SK-N-SH (cell line): ENCODE results near the gene KIF18A. TPM values are rescaled to one million over a fixed set of nuclear protein-coding genes. Genes with fewer than 3 reads are reported as not detected.

Experiments used
- CTCF ChIA-PET: fragments of 300-600, 350-600 bp; formaldehyde crosslinking; extraction: SDS; loops from one replicate; lab custom pipeline; 2021; lab: Yijun Ruan, JAX
- POLR2A ChIA-PET: fragments of 350-600 bp; sonication (Branson Sonifier 250); formaldehyde crosslinking; extraction: SDS; loops from one replicate; lab custom pipeline; 2020; ENCODE audit warnings: antibody characterized with exemption, inconsistent platforms; lab: Yijun Ruan, JAX
- DNase-seq: peaks from one replicate; pipeline ENCODE4 v3.0.0; 2012
- H2AFZ ChIP-seq: fragments of 200-600 bp; sonication (generic); 2 replicates; pipeline ENCODE4 v1.8.1; 2016; ENCODE audit warnings: antibody characterized with exemption, mild to moderate bottlenecking, low read depth
- H3F3A ChIP-seq: fragments of 200-600 bp; sonication (generic); replicated peaks from 2 replicates; pipeline ENCODE3; 2016; ENCODE audit warnings: antibody characterized with exemption, mild to moderate bottlenecking; ENCODE audit not compliant: insufficient read depth
- H3K27ac ChIP-seq, 2 experiments: fragments of 200-500 bp in 1 of 2; fragments of 200-600 bp in 1 of 2; sonication (Bioruptor generic) in 1 of 2; sonication (generic), shearing (Covaris generic) in 1 of 2; 2 replicates each; pipeline versions ENCODE4 v1.5.1 to v1.6.1; 2014 to 2016; ENCODE audit warnings: low read depth in 2 of 2, inconsistent platforms in 1 of 2, low read length in 1 of 2, mild to moderate bottlenecking in 1 of 2, mixed read lengths in 1 of 2
- H3K27me3 ChIP-seq: fragments of 200-600 bp; sonication (generic), shearing (Covaris generic); 2 replicates; pipeline ENCODE4 v1.6.1; 2016; ENCODE audit warnings: mixed run types; ENCODE audit not compliant: insufficient read depth
- H3K36me3 ChIP-seq, 2 experiments: fragments of 200-500 bp in 1 of 2; fragments of 200-600 bp in 1 of 2; sonication (Bioruptor generic) in 1 of 2; sonication (generic) in 1 of 2; replicated peaks in 1 of 2; 2 replicates each; pipeline versions ENCODE3 to v1.5.1; 2014 to 2016; ENCODE audit warnings: low read length in 1 of 2, mild to moderate bottlenecking in 1 of 2; ENCODE audit not compliant: insufficient read depth in 2 of 2, control insufficient read depth in 1 of 2
- H3K4me1 ChIP-seq, 2 experiments: fragments of 200-500 bp in 1 of 2; fragments of 200-600 bp in 1 of 2; sonication (Bioruptor generic) in 1 of 2; sonication (generic), shearing (Covaris generic) in 1 of 2; 2 replicates each; pipeline versions ENCODE4 v1.5.1 to v1.6.1; 2014 to 2016; ENCODE audit warnings: low read depth in 1 of 2, low read length in 1 of 2, mixed run types in 1 of 2; ENCODE audit not compliant: insufficient read depth in 2 of 2, control insufficient read depth in 1 of 2
- H3K4me2 ChIP-seq: fragments of 200-600 bp; sonication (generic), shearing (Covaris generic); 2 replicates; pipeline ENCODE4 v1.6.1; 2017; ENCODE audit warnings: mixed run types
- H3K4me3 ChIP-seq, 2 experiments: fragments of 200-500 bp in 1 of 2; fragments of 200-600 bp in 1 of 2; sonication (Bioruptor generic) in 1 of 2; sonication (generic), shearing (Covaris generic) in 1 of 2; 2 replicates each; pipeline versions ENCODE4 v1.5.1 to v1.8.1; 2014 to 2016; ENCODE audit warnings: low read depth in 2 of 2, inconsistent platforms in 1 of 2, low read length in 1 of 2, mild to moderate bottlenecking in 1 of 2, mixed read lengths in 1 of 2, moderate library complexity in 1 of 2
- H3K79me2 ChIP-seq: fragments of 200-600 bp; sonication (generic); 2 replicates; pipeline ENCODE4 v1.8.1; 2017; ENCODE audit warnings: mild to moderate bottlenecking; ENCODE audit not compliant: insufficient read depth
- H3K9ac ChIP-seq: fragments of 200-600 bp; sonication (generic); 2 replicates; pipeline ENCODE4 v1.6.1; 2017; ENCODE audit warnings: mixed run types
- H3K9me2 ChIP-seq: fragments of 200-600 bp; sonication (generic); 2 replicates; pipeline ENCODE4 v1.6.1; 2017; ENCODE audit warnings: mixed run types
- H3K9me3 ChIP-seq: fragments of 200-600 bp; sonication (generic); 2 replicates; pipeline ENCODE4 v1.6.1; 2017; ENCODE audit warnings: mixed run types, mild to moderate bottlenecking, moderate library complexity
- H4K20me1 ChIP-seq: fragments of 200-600 bp; sonication (generic); 2 replicates; pipeline ENCODE4 v1.6.1; 2017; ENCODE audit warnings: mild to moderate bottlenecking, mixed run types; ENCODE audit not compliant: insufficient read depth
- CTCF ChIP-seq: fragments of 200-600 bp; sonication (generic); IDR thresholded peaks from 2 replicates; pipeline ENCODE4 v1.6.1; 2017; ENCODE audit warnings: antibody characterized with exemption, mild to moderate bottlenecking, moderate library complexity
- ELF1 ChIP-seq: IDR thresholded peaks from 2 replicates; pipeline ENCODE4 v1.4.0; 2012
- FOSL2 ChIP-seq: IDR thresholded peaks from 2 replicates; pipeline ENCODE4 v1.4.0; 2012; ENCODE audit warnings: low read depth, mild to moderate bottlenecking, moderate library complexity, borderline replicate concordance
- GATA2 ChIP-seq: sonication (generic); formaldehyde crosslinking; IDR thresholded peaks from 2 replicates; pipeline ENCODE4 v1.5.0; 2020; ENCODE audit warnings: mild to moderate bottlenecking, missing genetic modification reagents
- IRF3 ChIP-seq: fragments of 150-350 bp; IDR thresholded peaks from 2 replicates; pipeline ENCODE4 v1.6.1; 2016; ENCODE audit warnings: mild to moderate bottlenecking, low read depth, low read length
- JUND ChIP-seq: IDR thresholded peaks from 2 replicates; pipeline ENCODE4 v1.4.0; 2012
- MAX ChIP-seq: IDR thresholded peaks from 2 replicates; pipeline ENCODE4 v1.4.0; 2012; ENCODE audit warnings: low read depth
- MXI1 ChIP-seq: IDR thresholded peaks from 2 replicates; pipeline ENCODE4 v1.6.1; 2012; ENCODE audit warnings: mild to moderate bottlenecking, low read depth, low read length, improper control_type of control experiment
- NFIC ChIP-seq: IDR thresholded peaks from 2 replicates; pipeline ENCODE4 v1.4.0; 2012; ENCODE audit warnings: borderline replicate concordance
- POLR2AphosphoS5 ChIP-seq: IDR thresholded peaks from 2 replicates; pipeline ENCODE4 v1.6.1; 2012; ENCODE audit warnings: low read depth, low read length
- RAD21 ChIP-seq: IDR thresholded peaks from 2 replicates; pipeline ENCODE4 v1.6.1; 2012; ENCODE audit warnings: mild to moderate bottlenecking, low read length
- REST ChIP-seq: IDR thresholded peaks from 2 replicates; pipeline ENCODE4 v1.6.1; 2012; ENCODE audit warnings: mild to moderate bottlenecking, low read depth, low read length, moderate library complexity
- RFX5 ChIP-seq: IDR thresholded peaks from 2 replicates; pipeline ENCODE4 v1.6.1; 2012; ENCODE audit warnings: mild to moderate bottlenecking, improper control_type of control experiment, low read length
- RXRA ChIP-seq: IDR thresholded peaks from 2 replicates; pipeline ENCODE4 v1.4.0; 2012; ENCODE audit warnings: low read depth, mild to moderate bottlenecking, borderline replicate concordance
- SMC3 ChIP-seq: IDR thresholded peaks from 2 replicates; pipeline ENCODE4 v1.6.1; 2012; ENCODE audit warnings: low read depth, low read length, improper control_type of control experiment
- TEAD4 ChIP-seq: IDR thresholded peaks from 2 replicates; pipeline ENCODE4 v1.4.0; 2012; ENCODE audit warnings: mild to moderate bottlenecking, borderline replicate concordance; ENCODE audit not compliant: insufficient read depth
- YY1 ChIP-seq: IDR thresholded peaks from 2 replicates; pipeline ENCODE4 v1.4.0; 2012; ENCODE audit warnings: low read depth, mild to moderate bottlenecking
- WGBS: methylation state at CpG from one replicate; pipeline ENCODE4 v1.1.6; 2017; ENCODE audit warnings: low lambda C conversion rate; 5-methylcytosine and 5-hydroxymethylcytosine counted together
- polyA plus RNA-seq, 3 experiments: library from polyadenylated mRNA; depleted of rRNA; stranded (reverse); fragments of >200 nt; gene quantifications; 2 replicates each; pipeline ENCODE4 v1.2.3, GENCODE V29; 2012

KIF18A gene
- polyA plus RNA-seq, 1 of the 3 experiments (the other 2 are of a cell fraction) = 3.8 TPM

GRCh38 chr11:28098257-28098656, 9.7 kb downstream of the KIF18A start:
- Histone ChIP-seq H3K27ac (no peak overlapping the region), H3K9ac (no peak overlapping the region), H3K4me3 (no peak overlapping the region), H3K4me2 (no peak overlapping the region), H3K4me1 (peaks cover 0 to 21% of the 10 kb centered on the region in 2 experiments; a peak in 3 of 4 replicates), H2AFZ (no peak overlapping the region), H3K27me3 (no peaks in the 10 kb centered on the region), H3K9me2 (no peaks in the 10 kb centered on the region), H3K36me3 (peaks cover 6 to 17% of the 10 kb centered on the region in 2 experiments), H3K9me3 (no peaks in the 10 kb centered on the region)
- WGBS = 78% methylated on average over 1 of the region's 1 CpG
- DNase-seq = no peak
- POLR2A ChIA-PET = no interaction called here
- TF ChIP-seq CTCF = no peak
- TF ChIP-seq MAX = no peak
- no peak for TF ChIP-seq REST
- TF ChIP-seq NFIC = no peak
- no peak for TF ChIP-seq SMC3
- TF ChIP-seq IRF3 = no peak
- no peak for TF ChIP-seq RAD21
- TF ChIP-seq, all 33 proteins: peak for 0
- Histone ChIP-seq H3K79me2 (peaks cover 100% of the 10 kb centered on the region), H4K20me1 (no peaks in the 10 kb centered on the region), H3F3A (peaks cover 3% of the 10 kb centered on the region)
- CTCF ChIA-PET = no interaction called here

- Histone ChIP-seq H3K4me1 (peaks cover 0 to 25% of the 10 kb centered on the region in 2 experiments; a peak in 3 of 4 replicates), H3K9ac (no peak overlapping the region), H3K27ac (0 out of 4 replicates have a peak overlapping the region, but pooled peaks of 1 of the 2 experiments have one; percentile 0), H3K9me3 (no peaks in the 10 kb centered on the region), H2AFZ (no peak overlapping the region), H3K4me3 (no peak overlapping the region), H4K20me1 (no peaks in the 10 kb centered on the region), H3K36me3 (peaks cover 16 to 41% of the 10 kb centered on the region in 2 experiments), H3K27me3 (no peaks in the 10 kb centered on the region), H3K79me2 (peaks cover 68% of the 10 kb centered on the region), H3K4me2 (no peak overlapping the region), H3F3A (peaks cover 35% of the 10 kb centered on the region), H3K9me2 (no peaks in the 10 kb centered on the region)
- no peak for TF ChIP-seq TEAD4
- TF ChIP-seq NFIC = no peak
- TF ChIP-seq FOSL2 = no peak
- TF ChIP-seq IRF3 = no peak
- TF ChIP-seq GATA2 (CRISPR knock-in tag) = no peak
- no peak for TF ChIP-seq JUND
- TF ChIP-seq POLR2AphosphoS5 = no peak
- TF ChIP-seq CTCF = no peak
- TF ChIP-seq RXRA = no peak
- no peak for TF ChIP-seq MXI1
- TF ChIP-seq ELF1 = no peak
- no peak for TF ChIP-seq RFX5
- no peak for TF ChIP-seq YY1
- POLR2A ChIA-PET = no interaction called here
- CTCF ChIA-PET = interaction anchor here (1.2 kb wide), 1 partner anchor 20 kb away, joined by 4 read pairs; no protein-coding TSS in a partner anchor
- no peak for DNase-seq
These were observed 15.2 kb downstream of the KIF18A start for GRCh38 chr11:28092786-28093185.
